HL-60/S4 treated with retinoic acid at 250 ng/mL for 4 days and 3 days (cell line): ENCODE measurements around the gene FSD1L.
"Not testable (repeated sequence)": the region's sequence is repeated elsewhere in the genome, so short reads cannot be mapped to it uniquely, and the experiment has no call there.

Source experiments
- in situ Hi-C: fragments of 300-500 bp; cut with MboI; formaldehyde crosslinking; loops from 2 replicates; pipeline ENCODE4 v1.7.0; 2022; ENCODE audit warnings: low sequenced_read_pairs

FSD1L gene

DNA sequence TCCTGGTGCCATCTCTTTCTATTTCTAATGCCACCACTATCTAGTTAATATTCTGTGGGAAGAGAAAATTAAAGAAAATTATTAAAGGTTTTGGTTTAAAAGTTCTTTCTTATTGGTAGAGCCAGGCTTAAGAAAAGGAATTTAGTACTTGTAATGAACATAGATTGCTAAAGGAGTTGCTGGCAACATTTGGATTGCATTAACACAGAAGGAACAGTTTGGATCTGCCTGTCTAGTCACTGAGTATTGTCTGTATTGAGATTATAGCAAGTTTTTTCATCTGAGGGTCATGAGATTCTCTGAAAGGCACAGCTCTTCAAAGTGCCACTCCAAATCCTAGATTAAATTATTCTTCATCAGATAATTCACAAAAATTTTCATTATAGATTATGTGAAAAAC, 32.0 kb downstream of the FSD1L start:
- in situ Hi-C loops = no loop called here

DNA sequence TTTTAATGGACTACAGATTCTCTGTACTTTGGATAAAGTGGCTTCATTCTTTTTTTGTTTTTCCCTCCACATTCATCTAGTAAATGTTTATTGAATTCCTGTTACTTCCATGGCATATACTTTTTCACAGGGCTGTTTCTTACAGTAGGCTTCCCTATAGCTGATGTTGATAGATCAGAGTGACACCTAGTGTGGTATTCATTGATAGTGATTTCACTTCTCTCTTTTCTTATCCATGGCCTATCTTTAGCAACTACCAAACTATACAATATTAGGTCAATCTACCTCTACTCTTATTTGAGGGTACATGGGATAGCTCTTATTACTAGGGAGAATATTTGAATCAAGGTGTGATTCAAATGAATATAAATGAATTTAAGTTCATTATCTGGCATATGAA, 35.8 kb downstream of the FSD1L start:
- in situ Hi-C loops = no loop called here

DNA sequence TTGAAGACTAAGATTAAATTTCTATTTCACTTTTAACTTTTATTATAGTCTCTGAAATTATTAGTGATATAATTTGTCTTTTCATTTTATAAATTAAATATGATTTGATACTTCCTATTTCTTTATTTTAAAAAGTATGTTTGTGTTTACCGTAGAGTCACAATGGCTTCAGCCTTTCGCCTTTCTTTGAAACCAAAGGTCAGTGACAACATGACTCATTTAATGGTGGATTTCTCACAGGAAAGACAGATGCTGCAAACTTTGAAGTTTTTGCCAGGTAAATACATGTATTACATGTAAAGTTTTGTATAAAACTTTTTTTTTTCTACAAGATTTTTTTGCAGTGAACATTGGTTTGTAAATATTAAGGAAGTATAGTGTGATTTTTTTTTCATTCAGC, 36.4 kb downstream of the FSD1L start:
- in situ Hi-C loops = no loop called here

DNA sequence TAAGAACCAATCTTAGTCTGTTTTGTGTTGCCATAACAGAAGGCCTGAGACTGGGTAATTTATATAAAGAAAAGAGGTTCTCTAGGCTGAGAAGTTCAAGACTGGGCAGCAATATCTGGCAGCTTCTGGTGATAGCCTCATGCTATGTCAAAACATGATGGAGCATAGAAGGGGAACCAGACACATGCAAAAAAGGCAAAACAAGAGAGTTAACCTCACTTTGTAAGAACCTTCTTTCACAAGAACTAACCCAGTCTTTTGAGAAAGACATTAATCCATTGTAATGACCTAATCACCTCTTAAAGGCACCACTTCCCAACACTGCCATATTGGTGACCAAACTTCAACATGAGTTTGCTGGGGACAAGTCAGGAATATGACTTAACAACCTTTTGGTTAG, 37.3 kb downstream of the FSD1L start:
- in situ Hi-C loops = no loop called here

DNA sequence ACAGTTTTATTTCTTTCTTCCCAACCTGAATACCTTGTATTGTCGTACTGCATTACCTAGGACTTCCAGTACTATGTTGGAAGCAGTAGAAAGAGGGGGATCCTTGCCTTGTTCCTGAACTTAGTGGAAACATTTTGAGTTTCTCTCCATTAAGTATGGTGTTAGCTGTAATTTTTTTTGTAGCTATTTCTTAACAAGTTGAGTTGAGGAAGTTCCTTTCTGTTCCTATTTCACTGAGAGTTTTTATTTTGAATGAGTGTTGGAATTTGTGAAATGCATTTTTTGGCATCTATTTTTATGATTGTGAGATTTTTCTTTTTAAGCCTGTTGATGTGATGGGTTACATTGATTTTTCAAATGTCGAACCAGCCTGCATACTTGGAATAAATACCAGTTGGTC, 49.0 kb downstream of the FSD1L start:
- in situ Hi-C loops = no loop called here

DNA sequence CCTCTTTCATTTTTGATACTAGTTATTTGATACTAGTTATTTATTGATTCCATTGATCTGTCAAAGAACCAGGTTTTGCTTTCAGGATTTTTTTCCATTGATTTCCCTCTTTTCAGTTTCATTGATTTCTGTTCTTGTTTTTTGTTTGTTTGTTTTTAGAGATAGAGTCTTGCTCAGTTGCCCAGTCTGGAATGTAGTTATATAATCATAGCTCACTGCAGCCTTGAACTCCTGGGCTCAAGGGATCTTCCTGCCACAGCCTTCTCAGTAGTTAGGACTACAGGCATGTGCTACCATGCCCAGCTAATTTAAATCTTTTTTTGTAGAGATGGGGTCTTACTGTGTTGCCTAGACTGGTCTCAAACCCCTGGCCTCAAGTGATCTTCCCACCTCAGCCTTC, 49.9 kb downstream of the FSD1L start:
- in situ Hi-C loops = no loop called here

DNA sequence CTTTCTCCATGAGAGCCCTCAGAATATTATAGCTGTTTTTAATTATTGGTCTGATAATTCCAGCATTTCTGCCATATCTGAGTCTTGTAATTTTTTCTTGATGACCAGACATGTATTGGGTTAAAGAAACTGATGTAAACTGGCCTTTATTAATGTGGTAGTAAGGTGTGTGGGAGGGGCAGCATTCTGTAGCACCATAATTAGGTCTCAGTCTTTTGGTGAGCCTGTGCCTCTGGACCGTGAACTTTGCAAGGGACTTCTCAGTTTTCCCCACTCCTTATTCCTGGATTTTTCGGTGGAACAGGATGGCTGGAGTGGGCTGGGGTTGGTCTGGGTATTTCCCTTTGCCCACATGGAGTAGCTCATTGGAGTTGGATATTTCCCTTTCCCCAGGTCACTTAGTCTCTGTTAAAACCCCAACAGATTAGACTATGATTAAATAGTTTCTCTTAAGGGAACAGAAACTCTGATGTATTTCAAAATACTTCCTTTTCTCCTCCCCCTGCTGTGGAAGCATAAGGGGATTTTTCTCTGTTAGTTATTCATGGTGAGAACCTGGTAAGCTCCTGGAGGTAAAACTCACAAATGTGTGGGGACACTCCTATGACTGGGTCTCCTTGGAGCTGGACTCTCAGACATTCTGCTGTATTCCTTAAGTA, 52.4 kb downstream of the FSD1L start:
- in situ Hi-C loops = no loop called here

DNA sequence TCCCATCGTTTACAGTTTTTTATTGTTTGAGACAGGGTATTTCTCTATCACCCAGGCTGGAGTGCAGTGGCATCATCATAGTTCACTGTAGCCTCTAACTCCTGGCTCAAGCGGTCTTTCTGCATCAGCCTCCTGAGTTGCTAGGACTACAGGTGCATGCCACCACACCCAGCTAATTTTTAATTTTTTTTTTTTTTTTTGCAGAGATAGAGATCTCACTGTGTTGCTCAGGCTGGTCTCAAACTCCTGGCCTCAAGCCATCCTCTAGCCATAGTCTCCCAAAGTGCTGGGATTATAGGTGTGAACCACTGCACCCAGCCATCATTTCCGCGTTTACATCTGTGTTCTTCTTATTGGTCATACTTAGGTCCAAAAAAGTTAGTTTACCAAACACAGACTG, 53.6 kb downstream of the FSD1L start:
- in situ Hi-C loops = no loop called here

DNA sequence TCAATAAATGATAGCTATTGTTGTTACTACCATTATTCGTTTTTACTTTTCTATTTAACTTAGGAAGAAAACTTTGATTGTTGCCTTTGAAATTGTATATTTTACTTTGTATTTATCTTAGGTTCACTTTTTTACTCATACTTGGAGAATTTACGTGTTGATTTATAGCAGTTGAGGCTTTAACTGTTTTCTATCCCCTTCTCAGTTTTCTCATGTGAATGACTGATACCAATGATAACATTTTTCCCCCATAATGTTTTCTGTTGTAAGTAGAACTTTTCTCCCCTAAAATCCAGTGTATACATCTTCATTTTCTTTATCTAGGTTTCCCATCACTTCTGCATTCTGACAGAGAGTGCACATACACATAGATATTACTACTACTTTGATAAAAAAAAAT, 54.4 kb downstream of the FSD1L start:
- in situ Hi-C loops = no loop called here

DNA sequence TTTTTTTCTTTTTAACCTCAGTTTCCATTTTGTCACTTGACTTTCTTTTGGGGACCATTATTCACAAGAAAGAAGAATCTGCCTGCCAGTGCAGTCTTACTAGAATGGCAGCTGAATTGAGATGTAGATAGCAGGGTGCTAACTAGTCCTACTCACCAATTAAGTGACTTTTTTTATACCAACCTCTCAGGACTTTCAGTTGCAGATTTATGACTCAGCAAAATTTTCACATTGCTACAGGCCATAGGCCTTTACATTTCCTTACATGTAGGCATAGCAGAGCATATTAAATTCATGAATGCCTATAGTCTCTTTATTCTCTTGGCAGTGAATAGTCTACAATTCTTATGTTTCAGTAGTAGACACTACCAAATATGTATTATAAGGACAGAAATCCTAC, 56.0 kb downstream of the FSD1L start:
- in situ Hi-C loops = no loop called here

DNA sequence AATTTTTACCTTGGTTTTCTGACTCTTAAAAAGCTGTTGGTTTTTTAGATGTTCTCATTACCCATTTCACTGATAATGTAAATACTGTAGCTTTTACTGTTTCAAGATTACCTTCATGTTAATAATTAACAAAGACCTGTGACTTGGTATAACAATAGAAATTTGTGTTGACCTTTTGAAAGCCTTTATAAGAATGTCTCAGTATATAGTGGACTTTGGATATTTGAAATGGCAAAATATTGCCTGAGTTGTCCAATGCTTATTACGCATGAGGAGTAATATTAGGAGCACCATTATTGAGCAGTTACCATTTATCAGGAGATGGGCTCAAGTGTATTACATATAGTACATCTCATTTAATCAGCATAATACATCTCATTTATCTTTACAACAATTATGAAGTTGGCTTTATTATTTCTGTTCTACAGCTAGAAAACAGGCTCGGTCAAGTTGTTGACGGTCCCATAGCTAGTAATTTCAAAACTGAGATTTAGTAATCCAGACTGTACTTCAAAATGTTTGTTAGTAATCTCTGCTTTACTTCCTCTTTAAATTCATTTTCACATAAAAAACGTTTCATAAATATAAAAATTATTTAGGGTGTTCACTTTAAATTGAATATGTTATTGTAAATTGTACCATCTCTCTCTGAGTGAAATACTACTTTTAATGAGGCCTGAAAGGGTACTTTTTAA, 59.4 kb downstream of the FSD1L start:
- in situ Hi-C loops = no loop called here

DNA sequence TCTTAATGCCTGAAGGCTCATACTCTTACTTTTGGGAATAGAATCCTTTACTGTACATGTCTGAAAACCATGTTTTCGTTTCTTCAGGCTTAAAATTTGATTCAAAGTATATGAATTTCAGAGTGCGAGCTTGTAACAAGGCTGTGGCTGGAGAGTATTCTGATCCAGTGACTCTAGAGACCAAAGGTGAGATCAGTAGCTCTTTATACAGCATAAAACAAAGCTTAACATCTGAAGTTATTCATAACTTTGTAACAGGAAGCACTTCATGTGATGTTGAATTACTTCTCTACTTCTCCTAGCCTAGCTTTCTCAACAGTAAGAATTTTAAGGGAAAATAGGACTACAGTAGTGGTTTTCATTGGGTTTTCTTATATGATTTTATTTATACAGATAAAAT, 60.7 kb downstream of the FSD1L start:
- in situ Hi-C loops = no loop called here

DNA sequence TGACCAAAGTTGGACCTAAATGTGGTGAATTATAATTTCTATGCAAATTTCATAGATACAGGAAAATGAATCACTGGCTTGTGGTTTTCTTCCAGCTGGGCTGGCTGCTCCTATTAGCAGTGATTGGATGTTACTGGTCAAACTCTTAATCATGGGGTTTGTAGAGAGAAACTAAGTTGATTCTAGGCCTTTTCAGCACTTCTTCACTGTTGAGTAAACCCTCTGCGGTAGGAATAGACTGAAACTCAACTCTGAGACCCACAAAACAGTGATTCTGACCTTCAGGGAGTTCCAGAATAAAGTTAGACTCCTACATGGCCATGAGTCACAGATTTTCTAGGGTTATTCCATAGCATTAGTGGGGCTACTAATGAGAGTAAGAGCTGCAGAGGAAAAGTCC, 62.2 kb downstream of the FSD1L start:
- in situ Hi-C loops = no loop called here

DNA sequence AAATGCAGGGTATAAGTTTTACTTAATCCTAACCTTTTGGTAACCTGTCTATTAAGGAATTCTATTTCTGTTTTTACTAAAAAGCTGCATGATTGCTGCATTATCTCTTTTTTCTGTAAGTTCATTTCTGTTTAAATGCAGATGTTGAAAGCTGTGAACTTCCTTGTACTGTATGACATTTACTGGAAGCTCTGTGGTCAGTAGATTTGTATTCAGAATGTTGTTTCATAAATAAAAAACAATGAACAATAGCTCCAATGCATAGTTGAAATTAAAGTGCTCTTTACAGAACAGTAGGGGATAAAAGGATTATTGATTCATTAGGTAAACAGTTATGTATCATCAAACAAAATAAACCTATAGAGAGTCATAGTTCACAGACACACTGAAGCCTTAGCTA, 63.6 kb downstream of the FSD1L start:
- in situ Hi-C loops = no loop called here

DNA sequence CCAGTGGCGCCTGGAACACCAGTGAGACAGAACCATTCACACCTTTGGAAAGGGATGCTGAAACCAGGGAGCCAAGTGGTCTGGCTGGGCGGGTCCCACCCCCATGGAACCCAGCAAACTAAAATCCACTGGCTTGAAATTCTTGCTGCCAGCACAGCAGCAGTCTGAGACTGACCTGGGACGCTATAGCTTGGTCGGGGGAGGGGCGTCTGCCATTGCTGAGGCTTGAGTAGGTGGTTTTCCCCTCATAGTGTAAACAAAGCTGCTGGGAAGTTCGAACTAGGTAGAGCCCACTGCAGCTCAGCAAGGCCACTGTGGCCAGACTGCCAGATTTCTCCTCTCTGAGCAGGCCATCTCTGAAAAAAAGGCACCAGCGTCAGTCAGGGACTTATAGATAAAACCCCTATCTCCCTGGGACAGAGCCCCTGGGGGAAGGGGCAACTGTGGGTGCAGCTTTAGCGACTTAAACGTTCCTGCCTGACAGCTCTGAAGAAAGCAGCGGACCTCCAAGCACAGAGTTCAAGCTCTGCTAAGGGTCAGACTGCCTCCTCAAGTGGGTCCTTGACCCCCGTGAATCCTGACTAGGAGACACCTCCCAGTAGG, 68.1 kb downstream of the FSD1L start:
- in situ Hi-C loops = no loop called here

DNA sequence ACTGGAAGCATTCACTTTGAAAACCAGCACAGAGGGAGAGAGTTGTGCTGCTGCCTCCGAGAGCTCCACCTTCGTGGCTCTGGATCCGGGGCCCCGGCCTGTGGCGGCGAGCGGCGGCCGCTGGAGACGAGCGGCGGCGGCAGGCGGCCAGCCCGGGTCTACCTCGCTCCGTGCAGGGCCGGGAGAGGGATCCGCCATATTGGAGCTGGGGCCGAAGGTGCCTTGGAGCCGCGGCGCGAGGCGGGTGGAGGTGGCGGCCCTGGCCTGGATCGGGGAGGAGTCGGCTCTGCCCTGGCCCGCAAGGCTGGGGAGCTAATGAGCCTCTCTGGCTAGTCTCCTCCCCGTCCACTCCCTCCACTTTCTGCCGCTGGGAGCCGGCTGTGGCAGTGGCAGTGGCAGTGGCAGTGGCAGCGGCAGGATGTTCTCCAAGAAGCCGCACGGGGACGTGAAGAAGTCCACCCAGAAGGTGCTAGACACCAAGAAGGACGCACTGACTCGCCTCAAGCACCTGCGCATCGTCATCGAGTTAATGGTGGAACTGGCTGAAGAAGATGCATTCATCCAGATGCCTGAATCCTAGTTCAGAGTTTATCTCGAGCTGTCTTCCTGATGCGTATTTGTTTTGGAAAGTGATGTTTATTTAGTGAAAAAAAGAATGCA, 72.0 kb downstream of the FSD1L start:
- in situ Hi-C loops = not testable (repeated sequence)

DNA sequence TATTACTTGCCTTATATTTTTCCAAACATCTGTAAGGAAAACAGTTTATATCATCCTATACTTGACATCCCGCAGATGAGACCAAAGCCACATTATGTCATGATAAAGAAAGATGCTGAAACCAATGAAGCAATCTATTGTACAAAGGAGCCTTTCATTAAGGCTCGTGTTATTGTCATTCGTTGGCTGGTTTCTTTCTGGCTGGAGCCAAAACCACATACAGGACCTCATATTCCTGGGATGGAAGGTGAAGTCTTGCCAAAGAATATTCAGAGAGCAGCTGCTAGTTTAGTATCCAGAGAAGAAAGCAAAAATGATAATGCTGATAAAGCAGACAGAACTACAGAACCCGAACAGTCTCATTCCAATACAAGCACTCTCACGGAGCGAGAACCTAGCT, 73.2 kb downstream of the FSD1L start:
- in situ Hi-C loops = not testable (repeated sequence)

DNA sequence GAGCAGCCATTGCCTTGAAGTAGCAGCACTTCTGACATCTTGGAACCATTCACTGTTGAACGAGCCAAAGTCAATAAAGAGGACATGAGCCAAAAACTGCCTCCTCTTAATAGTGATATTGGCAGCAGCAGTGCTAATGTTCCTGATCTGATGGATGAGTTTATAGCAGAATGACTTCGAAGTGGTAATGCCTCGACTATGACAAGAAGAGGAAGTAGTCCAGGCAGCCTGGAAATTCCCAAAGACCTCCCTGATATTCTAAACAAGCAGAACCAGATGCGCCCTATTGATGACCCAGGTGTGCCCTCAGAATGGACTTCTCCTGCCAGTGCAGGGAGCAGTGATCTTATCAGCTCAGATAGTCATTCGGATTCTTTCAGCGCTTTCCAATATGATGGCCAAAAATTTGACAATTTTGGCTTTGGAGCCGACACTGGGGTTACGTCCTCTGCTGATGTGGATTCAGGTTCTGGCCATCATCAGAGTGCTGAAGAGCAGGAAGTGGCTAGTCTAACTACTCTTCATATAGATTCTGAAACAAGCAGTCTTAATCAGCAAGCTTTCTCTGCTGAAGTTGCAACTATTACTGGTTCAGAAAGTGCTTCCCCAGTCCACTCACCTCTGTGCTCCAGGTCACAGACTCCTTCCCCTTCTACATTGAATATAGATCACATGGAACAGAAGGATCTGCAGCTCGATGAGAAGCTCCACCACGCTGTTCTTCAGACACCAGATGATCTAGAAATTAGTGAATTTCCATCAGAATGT, 75.0 kb downstream of the FSD1L start:
- in situ Hi-C loops = not testable (repeated sequence)

DNA sequence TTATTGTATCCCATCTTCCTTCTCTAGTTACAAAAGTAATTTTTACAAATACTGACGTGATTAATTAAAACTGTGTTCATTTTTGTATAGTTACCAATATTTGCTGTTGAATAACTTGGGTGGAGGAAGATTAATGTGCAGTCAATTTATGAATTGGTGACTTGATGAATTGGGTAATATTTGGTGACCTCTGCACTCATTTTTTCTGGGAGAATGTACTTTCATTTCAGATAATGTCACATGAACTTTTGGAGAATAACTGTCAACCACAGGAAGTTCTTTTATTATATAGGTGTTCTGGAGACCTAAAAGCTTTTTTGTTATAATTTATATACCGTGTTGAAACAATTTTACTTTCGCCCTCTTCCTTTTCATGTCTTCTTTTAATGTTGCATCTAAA, 83.7 kb downstream of the FSD1L start:
- in situ Hi-C loops = no loop called here

DNA sequence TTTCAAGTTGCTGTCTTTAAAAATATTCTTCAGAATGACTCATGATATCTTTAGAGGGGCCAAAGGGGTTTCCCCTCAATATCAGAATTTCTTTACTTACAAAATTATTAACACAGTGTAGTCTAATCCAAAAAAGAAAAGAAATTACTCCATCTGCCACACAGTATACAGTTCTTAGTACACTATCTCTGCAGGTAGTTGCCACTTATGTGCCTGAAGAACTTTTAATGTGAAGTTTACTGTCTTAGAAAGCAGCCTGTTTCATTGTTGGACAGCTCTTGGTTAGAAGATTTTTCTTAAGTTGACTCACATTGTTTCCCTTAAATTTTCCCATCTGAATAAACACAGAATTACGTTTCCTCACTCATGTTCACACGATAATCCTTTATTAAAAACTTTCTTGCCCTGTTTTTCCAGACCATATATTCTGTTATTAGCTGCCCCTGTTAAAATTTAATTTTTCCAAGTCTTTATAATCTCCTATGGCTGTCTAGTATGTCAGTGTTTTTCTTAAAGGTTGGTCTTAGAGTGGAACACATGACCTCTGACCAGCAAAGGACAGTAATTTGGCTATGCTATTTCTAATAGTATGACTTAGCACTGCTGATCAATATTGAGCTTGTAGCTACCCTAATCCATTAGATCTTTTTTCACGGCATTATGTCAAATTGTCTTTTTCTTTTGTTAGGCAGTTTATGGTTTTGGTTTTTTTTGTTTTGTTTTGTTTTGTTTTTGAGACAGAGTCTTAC, 88.3 kb downstream of the FSD1L start:
- in situ Hi-C loops = no loop called here

DNA sequence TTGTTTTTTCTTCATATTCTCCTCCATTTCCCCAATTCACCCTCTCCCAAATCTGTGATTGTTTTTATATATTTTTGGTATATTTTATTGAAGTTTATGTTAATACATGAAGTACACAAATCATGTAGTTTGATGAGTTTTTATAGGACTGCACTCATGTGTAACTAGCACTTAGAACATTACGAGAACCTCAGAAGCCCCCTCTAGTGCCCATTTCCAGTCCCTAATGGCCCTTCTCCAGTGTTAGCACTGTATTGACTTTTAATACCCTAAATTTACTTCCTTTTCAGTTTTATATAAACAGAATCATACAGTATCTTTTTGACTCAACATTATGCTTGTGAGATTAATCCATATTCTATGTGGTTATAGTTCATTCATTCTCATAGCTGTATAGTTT, 91.6 kb downstream of the FSD1L start:
- in situ Hi-C loops = no loop called here
